Large intestine (tissue), 3 donors: ENCODE measurements around the gene XIRP2. TPM values are rescaled to one million over a fixed set of nuclear protein-coding genes. Genes with fewer than 3 reads are reported as not detected.

Experiments
- DNase-seq, 2 donors: peaks; one replicate each; pipeline versions ENCODE4 v3.0.0 to v3.0.0-alpha.2; 2013
- H3K27ac ChIP-seq: one replicate; pipeline ENCODE4 v1.5.1; 2013; ENCODE audit warnings: low read length
- H3K27me3 ChIP-seq: 2 replicates; pipeline ENCODE4 v1.6.1; 2013; ENCODE audit warnings: low read length; ENCODE audit not compliant: control insufficient read depth, insufficient read depth
- H3K36me3 ChIP-seq: 2 replicates; pipeline ENCODE4 v1.6.1; 2013; ENCODE audit warnings: low read length; ENCODE audit not compliant: control insufficient read depth, insufficient read depth
- H3K4me1 ChIP-seq: one replicate; pipeline ENCODE4 v1.6.1; 2013; ENCODE audit warnings: low read length; ENCODE audit not compliant: control insufficient read depth, insufficient read depth
- H3K4me3 ChIP-seq: one replicate; pipeline ENCODE4 v1.5.1; 2013; ENCODE audit warnings: low read length
- H3K9me3 ChIP-seq: one replicate; pipeline ENCODE4 v1.6.1; 2013; ENCODE audit warnings: mild to moderate bottlenecking, low read depth, low read length, moderate library complexity; ENCODE audit not compliant: control insufficient read depth
- WGBS: methylation state at CpG from one replicate; pipeline ENCODE4 v1.1.5; 2013; ENCODE audit warnings: low lambda C conversion rate; ENCODE audit not compliant: insufficient coverage; 5-methylcytosine and 5-hydroxymethylcytosine counted together
- polyA plus RNA-seq: library from polyadenylated mRNA; unstranded; fragments of 120-200 nt; gene quantifications from one replicate; pipeline ENCODE4 v1.2.1, GENCODE V29; 2013

The XIRP2 gene
- polyA plus RNA-seq, 1 donor, result 0.22 TPM

DNA sequence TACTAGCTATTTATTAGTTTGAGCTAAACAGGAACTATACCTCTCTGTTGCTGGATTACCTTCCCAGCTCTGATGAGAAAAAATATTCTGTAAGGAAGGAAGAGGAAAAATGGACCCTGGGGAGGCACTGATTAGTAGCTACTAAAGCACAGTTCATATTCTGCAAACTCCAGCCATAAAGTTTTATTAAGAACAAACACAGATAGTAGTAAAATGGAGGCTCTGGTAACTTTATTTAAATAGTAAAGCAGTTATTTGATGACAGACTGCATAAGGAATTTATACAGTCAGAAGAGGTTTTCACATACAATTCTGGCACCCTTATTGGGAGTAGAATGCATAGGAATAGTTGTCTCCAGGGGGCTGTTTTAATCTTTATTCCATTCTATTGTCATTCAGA lies 84.1 kb downstream of the XIRP2 start:
- peak in 1 of 2 donors; percentile 33 for DNase-seq
- H3K9me3 ChIP-seq, result no peaks in the 10 kb centered on the region
- no peak overlapping the region for H3K4me3 ChIP-seq
- H3K27ac ChIP-seq, result no peak overlapping the region
- no peaks in the 10 kb centered on the region for H3K4me1 ChIP-seq
- H3K36me3 ChIP-seq, result no peaks in the 10 kb centered on the region
- H3K27me3 ChIP-seq, result no peaks in the 10 kb centered on the region

DNA sequence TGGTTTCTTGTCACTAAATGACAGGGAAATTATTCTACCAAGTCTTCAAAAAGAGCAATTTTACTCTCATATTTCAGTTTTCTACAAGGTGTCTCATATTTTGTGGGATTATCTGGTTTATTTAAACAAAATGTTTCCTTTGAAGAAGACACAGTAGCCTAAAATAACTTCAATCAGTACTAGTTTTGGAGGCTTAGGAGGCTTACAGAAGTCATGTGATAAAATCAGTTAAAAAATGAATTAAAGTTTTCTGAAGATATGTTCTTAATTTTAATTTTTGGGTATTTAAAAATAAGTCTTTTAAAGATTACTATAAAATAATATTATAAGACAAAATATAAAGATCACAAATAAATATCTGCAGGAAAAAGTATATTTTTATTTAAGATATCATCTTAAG lies 95.9 kb downstream of the XIRP2 start:
- Histone ChIP-seq H3K9me3 (no peaks in the 10 kb centered on the region), H3K27ac (no peak overlapping the region), H3K36me3 (no peaks in the 10 kb centered on the region), H3K4me3 (no peak overlapping the region), H3K27me3 (no peaks in the 10 kb centered on the region), H3K4me1 (no peaks in the 10 kb centered on the region)
- DNase-seq, result no peak

DNA sequence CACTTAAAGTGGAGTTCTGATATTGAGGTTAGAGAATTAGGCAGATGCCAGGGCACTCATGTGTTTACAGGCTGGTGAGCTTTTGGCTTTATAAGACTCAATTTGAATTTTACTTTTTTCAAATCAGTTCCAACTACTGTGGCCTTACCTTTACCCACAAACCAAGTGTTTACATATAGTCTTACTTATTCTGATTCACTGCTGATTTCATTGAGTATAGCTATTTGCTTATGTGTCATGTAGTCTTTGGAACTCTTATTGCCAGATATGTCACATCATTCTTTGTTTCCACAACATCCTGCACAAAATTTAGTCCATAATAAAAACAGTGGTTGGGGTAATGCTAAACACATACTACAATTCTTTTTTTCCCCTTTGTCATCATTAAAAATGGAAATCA lies 96.5 kb downstream of the XIRP2 start:
- Histone ChIP-seq H3K4me3 (no peak overlapping the region), H3K36me3 (no peaks in the 10 kb centered on the region), H3K4me1 (no peaks in the 10 kb centered on the region), H3K9me3 (no peaks in the 10 kb centered on the region), H3K27ac (no peak overlapping the region), H3K27me3 (no peaks in the 10 kb centered on the region)
- DNase-seq, result no peak

DNA sequence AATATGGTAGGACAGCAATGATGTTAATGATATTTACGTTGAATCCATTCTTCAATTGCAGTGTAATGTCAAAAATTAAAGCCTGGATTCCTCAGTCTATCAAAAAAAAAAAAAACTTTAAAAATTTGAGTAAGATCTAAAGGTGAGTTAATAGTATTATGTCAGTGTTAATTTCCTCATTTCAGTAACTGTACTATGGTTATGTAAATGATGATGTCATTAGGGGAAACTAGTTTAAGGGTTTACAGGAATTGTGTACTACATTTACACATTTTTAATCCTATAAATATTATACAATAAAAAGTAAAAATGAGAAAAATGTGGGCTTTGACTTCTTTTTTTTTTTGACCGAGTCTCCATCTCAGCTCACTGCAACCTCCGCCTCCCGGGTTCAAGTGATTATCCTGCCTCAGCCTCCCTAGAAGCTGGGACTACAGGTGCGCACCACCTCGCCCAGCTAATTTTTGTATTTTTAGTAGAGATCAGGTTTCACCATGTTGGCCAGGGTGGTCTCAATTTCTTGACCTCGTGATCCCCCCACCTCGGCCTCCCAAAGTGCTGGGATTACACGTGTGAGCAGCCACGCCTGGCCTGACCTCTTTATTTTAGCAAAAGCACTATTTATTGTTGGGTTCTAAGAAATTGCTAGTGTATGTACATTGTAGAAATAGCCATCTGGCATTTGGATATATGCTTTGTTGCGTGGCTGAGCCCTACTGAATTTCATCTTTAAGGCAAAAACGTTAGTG lies 106.5 kb downstream of the XIRP2 start:
- no peak overlapping the region for H3K4me3 ChIP-seq

DNA sequence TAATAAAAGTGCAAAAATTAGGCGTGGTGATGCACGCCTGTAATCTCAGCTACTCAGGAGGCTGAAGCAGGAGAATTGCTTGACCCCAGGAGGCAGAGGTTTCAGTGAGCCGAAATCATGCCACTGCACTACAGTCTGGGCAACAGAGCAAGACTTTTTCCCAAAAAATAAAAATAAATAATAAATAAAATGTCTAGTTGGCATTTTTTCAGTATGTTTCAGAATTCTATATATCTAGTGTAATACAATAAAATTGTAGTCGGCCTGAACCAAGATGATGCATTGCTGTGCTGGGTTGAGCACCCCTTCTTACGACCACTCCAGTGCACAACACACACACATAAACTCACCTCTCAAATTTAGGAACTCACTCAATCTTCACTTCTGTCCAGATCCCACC lies 108.2 kb downstream of the XIRP2 start:
- Histone ChIP-seq H3K4me1 (no peaks in the 10 kb centered on the region), H3K4me3 (no peak overlapping the region), H3K36me3 (no peaks in the 10 kb centered on the region), H3K27me3 (no peaks in the 10 kb centered on the region), H3K9me3 (no peaks in the 10 kb centered on the region), H3K27ac (no peak overlapping the region)
- DNase-seq, result no peak
- WGBS, result 100% methylated on average over 1 of the region's 5 CpGs

More for the DNA sequence above, 106.5 kb downstream of the XIRP2 start:
- Histone ChIP-seq H3K36me3 (no peaks in the 10 kb centered on the region), H3K27ac (no peak overlapping the region), H3K4me1 (no peaks in the 10 kb centered on the region), H3K9me3 (no peaks in the 10 kb centered on the region), H3K27me3 (no peaks in the 10 kb centered on the region)
- 100% methylated on average over 2 of the region's 12 CpGs for WGBS
- no peak for DNase-seq

DNA sequence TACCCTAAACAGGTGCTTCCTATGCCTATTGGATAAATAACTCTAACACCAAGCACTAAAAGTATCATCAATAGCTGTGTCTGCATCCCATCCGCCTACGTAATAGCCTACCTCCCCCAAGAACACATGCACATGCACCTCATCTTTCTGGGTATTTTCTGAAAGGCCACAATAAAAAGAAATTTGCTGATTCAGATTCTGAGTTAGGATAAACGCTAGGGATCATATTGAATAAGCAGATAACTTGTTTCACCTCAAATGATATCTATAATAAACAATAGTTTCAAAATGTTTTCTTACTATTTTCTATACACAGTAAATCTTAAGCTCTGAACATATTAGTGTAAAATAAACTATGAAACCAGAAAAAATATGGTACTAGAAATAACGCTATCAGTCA lies 112.9 kb downstream of the XIRP2 start:
- H3K27ac ChIP-seq, result no peak overlapping the region
- no peaks in the 10 kb centered on the region for H3K27me3 ChIP-seq
- H3K4me3 ChIP-seq, result no peak overlapping the region
- H3K36me3 ChIP-seq, result no peaks in the 10 kb centered on the region
- 100% methylated on average over 2 of the region's 4 CpGs for WGBS
- H3K9me3 ChIP-seq, result no peaks in the 10 kb centered on the region
- DNase-seq, result no peak
- H3K4me1 ChIP-seq, result no peaks in the 10 kb centered on the region

DNA sequence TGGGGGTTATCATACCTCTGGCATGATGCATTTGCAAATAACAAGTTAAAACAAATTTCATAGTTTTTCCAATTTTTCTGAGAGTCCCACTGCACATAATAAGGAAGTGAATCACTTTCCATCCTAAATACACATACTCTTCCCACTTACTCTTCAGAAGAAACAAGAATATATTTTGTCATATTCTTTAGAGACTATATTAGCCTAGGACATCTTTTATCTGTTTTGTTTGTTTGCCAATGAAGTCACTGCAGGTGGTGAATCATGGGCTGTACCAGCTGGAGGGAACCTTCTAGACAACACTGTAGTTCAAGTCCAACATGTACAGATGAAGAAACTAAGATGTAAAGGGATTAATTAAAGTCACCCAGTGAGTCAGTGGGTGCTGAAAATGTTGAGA lies 116.8 kb downstream of the XIRP2 start:
- Histone ChIP-seq H3K27me3 (no peaks in the 10 kb centered on the region), H3K4me1 (no peaks in the 10 kb centered on the region), H3K9me3 (no peaks in the 10 kb centered on the region), H3K4me3 (no peak overlapping the region), H3K36me3 (no peaks in the 10 kb centered on the region), H3K27ac (no peak overlapping the region)
- no peak for DNase-seq

DNA sequence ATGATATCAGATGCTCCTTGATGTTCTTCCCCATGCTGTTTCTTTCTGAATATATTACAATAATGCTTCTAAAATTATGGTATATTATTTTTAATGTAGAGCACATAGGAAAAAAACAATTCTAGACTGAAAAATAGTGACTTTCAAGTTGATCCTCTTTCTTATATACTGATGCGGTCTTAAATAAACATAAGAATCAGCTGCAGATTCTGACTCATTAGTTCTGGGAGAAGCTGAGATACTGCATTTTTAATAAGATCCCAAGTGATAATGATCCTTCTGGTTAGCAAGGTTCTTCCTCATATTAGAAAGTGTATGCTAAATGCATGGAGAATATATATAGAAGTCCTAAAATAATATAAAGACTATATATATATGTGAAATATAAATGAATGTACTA lies 124.9 kb downstream of the XIRP2 start:
- Histone ChIP-seq H3K4me1 (no peaks in the 10 kb centered on the region), H3K4me3 (no peak overlapping the region), H3K9me3 (no peaks in the 10 kb centered on the region), H3K27ac (no peak overlapping the region), H3K27me3 (no peaks in the 10 kb centered on the region), H3K36me3 (no peaks in the 10 kb centered on the region)
- WGBS, result no CpG with 5 or more reads among the region's 1 CpG
- DNase-seq, result no peak

DNA sequence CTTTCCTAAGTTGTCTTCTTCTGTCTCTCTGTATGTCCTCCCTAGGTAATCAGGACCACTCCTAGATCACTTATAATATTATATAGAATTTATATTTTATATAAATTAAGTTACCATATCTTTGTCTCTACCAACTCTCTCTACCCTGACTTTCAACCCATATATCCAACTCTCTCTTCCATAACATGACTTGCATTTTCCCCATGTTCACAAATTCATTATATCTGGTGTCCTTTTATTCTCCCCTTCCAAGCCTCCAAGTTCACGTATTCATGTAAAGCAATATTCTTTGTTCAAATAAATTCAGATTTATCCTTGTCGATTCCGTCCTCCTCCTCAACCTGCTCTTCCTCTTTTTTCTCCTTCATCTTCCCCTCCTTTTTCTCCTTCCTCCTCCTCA lies 127.5 kb downstream of the XIRP2 start:
- no peaks in the 10 kb centered on the region for H3K9me3 ChIP-seq
- H3K4me3 ChIP-seq, result no peak overlapping the region
- H3K4me1 ChIP-seq, result no peaks in the 10 kb centered on the region
- H3K36me3 ChIP-seq, result no peaks in the 10 kb centered on the region
- DNase-seq, result no peak
- WGBS, result 97% methylated on average over 3 of the region's 3 CpGs
- no peaks in the 10 kb centered on the region for H3K27me3 ChIP-seq
- H3K27ac ChIP-seq, result no peak overlapping the region

DNA sequence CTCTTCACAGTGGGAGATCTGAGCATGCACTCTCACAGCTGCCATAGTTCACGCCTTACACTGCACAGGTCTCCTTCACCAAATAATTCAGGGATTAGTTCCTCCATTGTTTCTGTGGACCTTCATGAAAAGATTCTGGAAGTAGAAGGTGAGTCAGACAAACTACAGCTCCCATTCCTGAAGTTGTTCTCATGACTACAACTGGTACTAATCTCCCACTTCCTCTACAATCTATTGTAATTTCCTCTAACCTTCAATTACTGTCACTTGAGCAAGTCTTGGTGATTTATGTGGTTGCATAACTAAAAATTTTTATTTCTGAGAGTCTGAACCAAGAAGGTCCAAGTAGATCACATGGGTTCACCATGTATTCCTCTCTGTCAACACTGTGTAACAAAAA lies 128.7 kb downstream of the XIRP2 start:
- no peak overlapping the region for H3K27ac ChIP-seq
- WGBS, result no CpG with 5 or more reads among the region's 1 CpG

DNA sequence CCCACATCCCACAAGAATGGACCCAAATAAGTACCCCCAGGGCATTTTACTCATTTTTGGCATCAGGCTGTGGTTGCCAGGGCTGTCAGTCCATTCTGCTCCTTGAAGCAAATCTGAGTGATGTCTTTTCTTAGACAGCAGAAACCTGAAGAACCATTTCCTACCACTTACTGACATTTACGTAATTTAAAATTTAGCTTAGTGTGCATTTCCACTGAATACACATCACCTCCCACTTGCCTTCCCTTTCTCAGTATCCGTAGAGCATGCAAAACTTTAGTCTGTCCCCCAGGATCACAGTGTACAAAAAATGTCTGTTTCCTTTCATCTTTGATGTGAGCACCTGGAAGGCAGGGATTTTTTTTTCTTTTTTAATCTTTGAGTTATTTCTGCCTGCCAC lies 130.3 kb downstream of the XIRP2 start:
- no peak overlapping the region for H3K4me3 ChIP-seq
- DNase-seq, result no peak
- 100% methylated on average over 2 of the region's 2 CpGs for WGBS
- H3K27ac ChIP-seq, result no peak overlapping the region
- no peaks in the 10 kb centered on the region for H3K27me3 ChIP-seq
- H3K4me1 ChIP-seq, result no peaks in the 10 kb centered on the region
- no peaks in the 10 kb centered on the region for H3K9me3 ChIP-seq
- H3K36me3 ChIP-seq, result no peaks in the 10 kb centered on the region

More for the DNA sequence above, 128.7 kb downstream of the XIRP2 start:
- DNase-seq, result no peak
- Histone ChIP-seq H3K4me1 (no peaks in the 10 kb centered on the region), H3K4me3 (no peak overlapping the region), H3K27me3 (no peaks in the 10 kb centered on the region), H3K9me3 (no peaks in the 10 kb centered on the region), H3K36me3 (no peaks in the 10 kb centered on the region)
